HG03571 (cell line): Measurements from ENCODE around the gene SCRN3.
"Not testable (repeated sequence)": the region's sequence is repeated elsewhere in the genome, so short reads cannot be mapped to it uniquely, and the experiment has no call there.

Source experiments
- ATAC-seq: cut with Tn5 transposase; IDR thresholded peaks from one replicate; pipeline ENCODE4 v1.9.1; 2021; ENCODE audit not compliant: unreplicated experiment

The SCRN3 gene

GRCh38 chr2:174400853-174401252, 5.3 kb downstream of the SCRN3 start:
- ATAC-seq, result no peak

- ATAC-seq, result no peak
Observed at GRCh38 chr2:174403628-174404027, 8.1 kb downstream of the SCRN3 start.

- not testable (repeated sequence) for ATAC-seq
Observed at GRCh38 chr2:174410039-174410438, 14.5 kb downstream of the SCRN3 start.

- ATAC-seq, result no peak
Observed at GRCh38 chr2:174412256-174412655, 16.7 kb downstream of the SCRN3 start.

- no peak for ATAC-seq
Observed at GRCh38 chr2:174428214-174428613, 32.7 kb downstream of the SCRN3 start.

GRCh38 chr2:174430066-174430465, 34.5 kb downstream of the SCRN3 start:
- no peak for ATAC-seq

- no peak for ATAC-seq
Observed at GRCh38 chr2:174431902-174432301, 36.4 kb downstream of the SCRN3 start.

- no peak for ATAC-seq
Observed at GRCh38 chr2:174436351-174436750, 40.8 kb downstream of the SCRN3 start.

- no peak for ATAC-seq
Observed at GRCh38 chr2:174438146-174438886, 42.8 kb downstream of the SCRN3 start.

GRCh38 chr2:174439323-174439722, 43.8 kb downstream of the SCRN3 start:
- no peak for ATAC-seq

GRCh38 chr2:174439950-174440349, 44.4 kb downstream of the SCRN3 start:
- no peak for ATAC-seq

- no peak for ATAC-seq
Observed at GRCh38 chr2:174442546-174443510, 47.3 kb downstream of the SCRN3 start.

GRCh38 chr2:174444761-174445160, 49.2 kb downstream of the SCRN3 start:
- no peak for ATAC-seq

GRCh38 chr2:174445248-174445647, 49.7 kb downstream of the SCRN3 start:
- ATAC-seq, result no peak

GRCh38 chr2:174446531-174446930, 51.0 kb downstream of the SCRN3 start:
- no peak for ATAC-seq

- ATAC-seq, result no peak
Observed at GRCh38 chr2:174449033-174449432, 53.5 kb downstream of the SCRN3 start.

- no peak for ATAC-seq
Observed at GRCh38 chr2:174450021-174450816, 54.7 kb downstream of the SCRN3 start.

- ATAC-seq, result no peak
Observed at GRCh38 chr2:174454566-174454965, 59.0 kb downstream of the SCRN3 start.

GRCh38 chr2:174461221-174461620, 65.7 kb downstream of the SCRN3 start:
- ATAC-seq, result no peak

- ATAC-seq, result no peak
Observed at GRCh38 chr2:174465327-174465726, 69.8 kb downstream of the SCRN3 start.

- ATAC-seq, result no peak
Observed at GRCh38 chr2:174473796-174474195, 78.3 kb downstream of the SCRN3 start.
